Ovary (tissue), 3 donors: ENCODE results near the gene ARID5B.

Experiments
- CTCF ChIP-seq, 3 donors: fragments of 450-650 bp in 2 of 3; fragments of 200-600 bp in 1 of 3; IDR thresholded peaks; one replicate each; pipeline versions ENCODE4 v1.5.1 to v1.8.0; 2016 to 2022; ENCODE audit warnings: antibody characterized with exemption in 3 of 3, mild to moderate bottlenecking in 1 of 3
- POLR2A ChIP-seq: fragments of 450-650 bp; IDR thresholded peaks from one replicate; pipeline ENCODE4 v1.6.1; 2017; ENCODE audit warnings: antibody characterized with exemption, mild to moderate bottlenecking, moderate library complexity
- donor health status: DM: no; HTN: no; CAD: no.

GRCh38 chr10:61863981-61864380 is 37.5 kb upstream of the ARID5B start:
- TF ChIP-seq CTCF (IDR thresholded peaks at IDR 0.05) (no peak), POLR2A (no peak)
